IMR-90 (cell line): ENCODE data around the gene LSM2. TPM values are rescaled to one million over a fixed set of nuclear protein-coding genes. Genes with fewer than 3 reads are reported as not detected.

Source experiments
- CTCF ChIP-seq: conservative IDR thresholded peaks from 2 replicates; pipeline ENCODE4 v1.5.1; 2012; ENCODE audit warnings: mild to moderate bottlenecking, low read depth, low read length, improper control_type of control experiment
- polyA plus RNA-seq, 3 experiments: library from polyadenylated mRNA; depleted of rRNA; stranded (reverse); fragments of >200 nt; gene quantifications; 2 replicates each; pipeline ENCODE4 v1.2.3, GENCODE V29; 2012; ENCODE audit warnings: low replicate concordance in 1 of 3
- total RNA-seq: library from RNA; depleted of rRNA; stranded (reverse); fragments of >200 nt; gene quantifications from 2 replicates; pipeline ENCODE4 v1.2.3, GENCODE V29; 2012

Gene LSM2
- total and polyA plus RNA-seq, 2 of the 4 experiments (the other 2 are of a cell fraction): 56.3 to 61.0 TPM

GRCh38 chr6:31781244-31782125 is 25.3 kb downstream of the LSM2 start (continued):
- TF ChIP-seq CTCF: no peak
